GM23338 (cell line): ENCODE results near the gene SLC35A5.

Experiments used
- CREB1 ChIP-seq: fragments of 250-450 bp; sonication (Bioruptor Pico); IDR thresholded peaks from 2 replicates; pipeline ENCODE4 v1.5.0; 2020; ENCODE audit warnings: low read depth, mild to moderate bottlenecking, moderate library complexity
- EZH2 ChIP-seq: fragments of 200-600 bp; sonication (generic); IDR thresholded peaks from one replicate; pipeline ENCODE4 v1.8.0; 2017; ENCODE audit warnings: antibody characterized with exemption, mild to moderate bottlenecking, low read depth; ENCODE audit not compliant: unreplicated experiment
- EZH2phosphoT487 ChIP-seq: fragments of 200-600 bp; sonication (generic); IDR thresholded peaks from one replicate; pipeline ENCODE4 v1.8.1; 2018; ENCODE audit warnings: antibody characterized with exemption; ENCODE audit not compliant: unreplicated experiment
- JUNB ChIP-seq: IDR thresholded peaks from one replicate; pipeline ENCODE4 v1.6.1; 2016; ENCODE audit warnings: antibody characterized with exemption; ENCODE audit not compliant: unreplicated experiment
- NANOG ChIP-seq: IDR thresholded peaks from 2 replicates; pipeline ENCODE4 v1.6.1; 2016; ENCODE audit warnings: antibody characterized with exemption, borderline replicate concordance
- POLR2AphosphoS5 ChIP-seq: IDR thresholded peaks from 2 replicates; pipeline ENCODE4 v1.6.1; 2016; ENCODE audit warnings: antibody characterized with exemption, low read depth
- STAT1 ChIP-seq: IDR thresholded peaks from one replicate; pipeline ENCODE4 v1.6.1; 2016; ENCODE audit warnings: antibody characterized with exemption; ENCODE audit not compliant: unreplicated experiment
- ZNF114 ChIP-seq: fragments of 250-450 bp; sonication (Bioruptor Pico); IDR thresholded peaks from 2 replicates; pipeline ENCODE4 v1.5.0; 2020; ENCODE audit warnings: mild to moderate bottlenecking, moderate library complexity
- ZNF331 ChIP-seq: fragments of 250-450 bp; sonication (Bioruptor Pico); IDR thresholded peaks from 2 replicates; pipeline ENCODE4 v1.5.0; 2020; ENCODE audit warnings: low read depth, mild to moderate bottlenecking, moderate library complexity
- TF ChIP-seq, protein P1 (sequence below), 2 experiments: fragments of 200-600 bp in 1 of 2; sonication (generic) in 1 of 2; conservative IDR thresholded peaks; 2 replicates each; pipeline versions ENCODE4 v1.5.1 to v1.6.1; 2016 to 2017; ENCODE audit warnings: antibody characterized with exemption in 2 of 2, low read depth in 2 of 2, mild to moderate bottlenecking in 2 of 2, moderate library complexity in 1 of 2
- TF ChIP-seq, protein P2 (sequence below): IDR thresholded peaks from one replicate; pipeline ENCODE4 v1.6.1; 2018; ENCODE audit warnings: antibody characterized with exemption; ENCODE audit not compliant: unreplicated experiment
- TF ChIP-seq, protein P3 (sequence below): IDR thresholded peaks from 2 replicates; pipeline ENCODE4 v1.6.1; 2016; ENCODE audit warnings: antibody characterized with exemption
- TF ChIP-seq, protein P4 (sequence below): fragments of 250-450 bp; sonication (Bioruptor Pico); IDR thresholded peaks from 2 replicates; pipeline ENCODE4 v1.5.0; 2020; ENCODE audit warnings: mild to moderate bottlenecking, moderate library complexity

DNA sequence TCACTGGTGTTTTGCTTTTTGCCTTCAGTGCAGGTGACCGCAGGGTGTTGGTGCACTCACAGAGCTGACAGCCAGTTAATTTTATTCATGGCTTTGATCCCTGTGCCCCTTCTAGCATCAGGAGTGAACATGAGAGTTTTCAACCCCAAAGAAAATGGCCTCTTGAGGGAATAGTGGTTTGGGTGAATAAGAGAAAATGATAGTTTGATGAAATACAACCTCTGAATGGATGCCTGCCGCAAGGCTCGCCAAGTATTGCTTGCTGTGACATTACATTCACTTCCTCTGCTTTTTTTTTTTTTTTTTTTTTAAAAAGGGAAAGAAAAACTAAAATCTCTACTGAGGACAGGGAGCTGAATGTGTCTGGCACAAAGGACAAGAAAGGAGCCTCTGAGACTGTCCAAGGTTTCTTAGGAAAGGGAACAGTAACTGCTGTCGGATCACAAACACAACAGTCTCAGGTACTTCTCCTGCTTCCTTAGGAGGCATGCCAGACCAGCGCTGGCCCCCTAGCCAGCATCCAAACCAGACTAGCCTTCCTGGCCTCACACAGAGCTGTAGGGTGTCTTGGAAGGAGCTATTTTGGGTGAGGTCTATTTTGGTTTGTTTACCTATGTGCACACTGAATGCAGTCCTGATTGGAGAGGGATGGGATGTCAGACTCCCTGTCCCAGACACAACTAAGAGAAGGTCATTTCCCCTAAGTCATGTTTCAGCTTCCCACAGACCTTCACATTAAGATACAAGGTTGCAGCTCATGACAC lies 50.1 kb downstream of the SLC35A5 start:
- TF ChIP-seq, protein P1, sequence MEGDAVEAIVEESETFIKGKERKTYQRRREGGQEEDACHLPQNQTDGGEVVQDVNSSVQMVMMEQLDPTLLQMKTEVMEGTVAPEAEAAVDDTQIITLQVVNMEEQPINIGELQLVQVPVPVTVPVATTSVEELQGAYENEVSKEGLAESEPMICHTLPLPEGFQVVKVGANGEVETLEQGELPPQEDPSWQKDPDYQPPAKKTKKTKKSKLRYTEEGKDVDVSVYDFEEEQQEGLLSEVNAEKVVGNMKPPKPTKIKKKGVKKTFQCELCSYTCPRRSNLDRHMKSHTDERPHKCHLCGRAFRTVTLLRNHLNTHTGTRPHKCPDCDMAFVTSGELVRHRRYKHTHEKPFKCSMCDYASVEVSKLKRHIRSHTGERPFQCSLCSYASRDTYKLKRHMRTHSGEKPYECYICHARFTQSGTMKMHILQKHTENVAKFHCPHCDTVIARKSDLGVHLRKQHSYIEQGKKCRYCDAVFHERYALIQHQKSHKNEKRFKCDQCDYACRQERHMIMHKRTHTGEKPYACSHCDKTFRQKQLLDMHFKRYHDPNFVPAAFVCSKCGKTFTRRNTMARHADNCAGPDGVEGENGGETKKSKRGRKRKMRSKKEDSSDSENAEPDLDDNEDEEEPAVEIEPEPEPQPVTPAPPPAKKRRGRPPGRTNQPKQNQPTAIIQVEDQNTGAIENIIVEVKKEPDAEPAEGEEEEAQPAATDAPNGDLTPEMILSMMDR (conservative IDR thresholded peaks at IDR 0.05; ENCODE audit: low read depth in 2 of 2): no peak
- TF ChIP-seq POLR2AphosphoS5 (no peak), EZH2 (no peak), CREB1 (CRISPR knock-in tag) (no peak), EZH2phosphoT487 (no peak), STAT1 (no peak), ZNF114 (CRISPR knock-in tag) (no peak), JUNB (no peak), NANOG (no peak), ZNF331 (no peak)
- TF ChIP-seq, protein P2, sequence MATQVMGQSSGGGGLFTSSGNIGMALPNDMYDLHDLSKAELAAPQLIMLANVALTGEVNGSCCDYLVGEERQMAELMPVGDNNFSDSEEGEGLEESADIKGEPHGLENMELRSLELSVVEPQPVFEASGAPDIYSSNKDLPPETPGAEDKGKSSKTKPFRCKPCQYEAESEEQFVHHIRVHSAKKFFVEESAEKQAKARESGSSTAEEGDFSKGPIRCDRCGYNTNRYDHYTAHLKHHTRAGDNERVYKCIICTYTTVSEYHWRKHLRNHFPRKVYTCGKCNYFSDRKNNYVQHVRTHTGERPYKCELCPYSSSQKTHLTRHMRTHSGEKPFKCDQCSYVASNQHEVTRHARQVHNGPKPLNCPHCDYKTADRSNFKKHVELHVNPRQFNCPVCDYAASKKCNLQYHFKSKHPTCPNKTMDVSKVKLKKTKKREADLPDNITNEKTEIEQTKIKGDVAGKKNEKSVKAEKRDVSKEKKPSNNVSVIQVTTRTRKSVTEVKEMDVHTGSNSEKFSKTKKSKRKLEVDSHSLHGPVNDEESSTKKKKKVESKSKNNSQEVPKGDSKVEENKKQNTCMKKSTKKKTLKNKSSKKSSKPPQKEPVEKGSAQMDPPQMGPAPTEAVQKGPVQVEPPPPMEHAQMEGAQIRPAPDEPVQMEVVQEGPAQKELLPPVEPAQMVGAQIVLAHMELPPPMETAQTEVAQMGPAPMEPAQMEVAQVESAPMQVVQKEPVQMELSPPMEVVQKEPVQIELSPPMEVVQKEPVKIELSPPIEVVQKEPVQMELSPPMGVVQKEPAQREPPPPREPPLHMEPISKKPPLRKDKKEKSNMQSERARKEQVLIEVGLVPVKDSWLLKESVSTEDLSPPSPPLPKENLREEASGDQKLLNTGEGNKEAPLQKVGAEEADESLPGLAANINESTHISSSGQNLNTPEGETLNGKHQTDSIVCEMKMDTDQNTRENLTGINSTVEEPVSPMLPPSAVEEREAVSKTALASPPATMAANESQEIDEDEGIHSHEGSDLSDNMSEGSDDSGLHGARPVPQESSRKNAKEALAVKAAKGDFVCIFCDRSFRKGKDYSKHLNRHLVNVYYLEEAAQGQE: no peak
- TF ChIP-seq, protein P3, sequence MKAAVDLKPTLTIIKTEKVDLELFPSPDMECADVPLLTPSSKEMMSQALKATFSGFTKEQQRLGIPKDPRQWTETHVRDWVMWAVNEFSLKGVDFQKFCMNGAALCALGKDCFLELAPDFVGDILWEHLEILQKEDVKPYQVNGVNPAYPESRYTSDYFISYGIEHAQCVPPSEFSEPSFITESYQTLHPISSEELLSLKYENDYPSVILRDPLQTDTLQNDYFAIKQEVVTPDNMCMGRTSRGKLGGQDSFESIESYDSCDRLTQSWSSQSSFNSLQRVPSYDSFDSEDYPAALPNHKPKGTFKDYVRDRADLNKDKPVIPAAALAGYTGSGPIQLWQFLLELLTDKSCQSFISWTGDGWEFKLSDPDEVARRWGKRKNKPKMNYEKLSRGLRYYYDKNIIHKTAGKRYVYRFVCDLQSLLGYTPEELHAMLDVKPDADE: no peak
- TF ChIP-seq, protein P4, sequence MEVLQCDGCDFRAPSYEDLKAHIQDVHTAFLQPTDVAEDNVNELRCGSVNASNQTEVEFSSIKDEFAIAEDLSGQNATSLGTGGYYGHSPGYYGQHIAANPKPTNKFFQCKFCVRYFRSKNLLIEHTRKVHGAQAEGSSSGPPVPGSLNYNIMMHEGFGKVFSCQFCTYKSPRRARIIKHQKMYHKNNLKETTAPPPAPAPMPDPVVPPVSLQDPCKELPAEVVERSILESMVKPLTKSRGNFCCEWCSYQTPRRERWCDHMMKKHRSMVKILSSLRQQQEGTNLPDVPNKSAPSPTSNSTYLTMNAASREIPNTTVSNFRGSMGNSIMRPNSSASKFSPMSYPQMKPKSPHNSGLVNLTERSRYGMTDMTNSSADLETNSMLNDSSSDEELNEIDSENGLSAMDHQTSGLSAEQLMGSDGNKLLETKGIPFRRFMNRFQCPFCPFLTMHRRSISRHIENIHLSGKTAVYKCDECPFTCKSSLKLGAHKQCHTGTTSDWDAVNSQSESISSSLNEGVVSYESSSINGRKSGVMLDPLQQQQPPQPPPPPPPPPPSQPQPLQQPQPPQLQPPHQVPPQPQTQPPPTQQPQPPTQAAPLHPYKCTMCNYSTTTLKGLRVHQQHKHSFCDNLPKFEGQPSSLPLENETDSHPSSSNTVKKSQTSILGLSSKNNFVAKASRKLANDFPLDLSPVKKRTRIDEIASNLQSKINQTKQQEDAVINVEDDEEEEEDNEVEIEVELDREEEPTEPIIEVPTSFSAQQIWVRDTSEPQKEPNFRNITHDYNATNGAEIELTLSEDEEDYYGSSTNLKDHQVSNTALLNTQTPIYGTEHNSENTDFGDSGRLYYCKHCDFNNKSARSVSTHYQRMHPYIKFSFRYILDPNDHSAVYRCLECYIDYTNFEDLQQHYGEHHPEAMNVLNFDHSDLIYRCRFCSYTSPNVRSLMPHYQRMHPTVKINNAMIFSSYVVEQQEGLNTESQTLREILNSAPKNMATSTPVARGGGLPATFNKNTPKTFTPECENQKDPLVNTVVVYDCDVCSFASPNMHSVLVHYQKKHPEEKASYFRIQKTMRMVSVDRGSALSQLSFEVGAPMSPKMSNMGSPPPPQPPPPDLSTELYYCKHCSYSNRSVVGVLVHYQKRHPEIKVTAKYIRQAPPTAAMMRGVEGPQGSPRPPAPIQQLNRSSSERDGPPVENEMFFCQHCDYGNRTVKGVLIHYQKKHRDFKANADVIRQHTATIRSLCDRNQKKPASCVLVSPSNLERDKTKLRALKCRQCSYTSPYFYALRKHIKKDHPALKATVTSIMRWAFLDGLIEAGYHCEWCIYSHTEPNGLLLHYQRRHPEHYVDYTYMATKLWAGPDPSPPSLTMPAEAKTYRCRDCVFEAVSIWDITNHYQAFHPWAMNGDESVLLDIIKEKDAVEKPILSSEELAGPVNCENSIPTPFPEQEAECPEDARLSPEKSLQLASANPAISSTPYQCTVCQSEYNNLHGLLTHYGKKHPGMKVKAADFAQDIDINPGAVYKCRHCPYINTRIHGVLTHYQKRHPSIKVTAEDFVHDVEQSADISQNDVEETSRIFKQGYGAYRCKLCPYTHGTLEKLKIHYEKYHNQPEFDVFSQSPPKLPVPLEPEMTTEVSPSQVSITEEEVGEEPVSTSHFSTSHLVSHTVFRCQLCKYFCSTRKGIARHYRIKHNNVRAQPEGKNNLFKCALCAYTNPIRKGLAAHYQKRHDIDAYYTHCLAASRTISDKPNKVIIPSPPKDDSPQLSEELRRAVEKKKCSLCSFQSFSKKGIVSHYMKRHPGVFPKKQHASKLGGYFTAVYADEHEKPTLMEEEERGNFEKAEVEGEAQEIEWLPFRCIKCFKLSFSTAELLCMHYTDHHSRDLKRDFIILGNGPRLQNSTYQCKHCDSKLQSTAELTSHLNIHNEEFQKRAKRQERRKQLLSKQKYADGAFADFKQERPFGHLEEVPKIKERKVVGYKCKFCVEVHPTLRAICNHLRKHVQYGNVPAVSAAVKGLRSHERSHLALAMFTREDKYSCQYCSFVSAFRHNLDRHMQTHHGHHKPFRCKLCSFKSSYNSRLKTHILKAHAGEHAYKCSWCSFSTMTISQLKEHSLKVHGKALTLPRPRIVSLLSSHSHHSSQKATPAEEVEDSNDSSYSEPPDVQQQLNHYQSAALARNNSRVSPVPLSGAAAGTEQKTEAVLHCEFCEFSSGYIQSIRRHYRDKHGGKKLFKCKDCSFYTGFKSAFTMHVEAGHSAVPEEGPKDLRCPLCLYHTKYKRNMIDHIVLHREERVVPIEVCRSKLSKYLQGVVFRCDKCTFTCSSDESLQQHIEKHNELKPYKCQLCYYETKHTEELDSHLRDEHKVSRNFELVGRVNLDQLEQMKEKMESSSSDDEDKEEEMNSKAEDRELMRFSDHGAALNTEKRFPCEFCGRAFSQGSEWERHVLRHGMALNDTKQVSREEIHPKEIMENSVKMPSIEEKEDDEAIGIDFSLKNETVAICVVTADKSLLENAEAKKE (CRISPR knock-in tag): no peak
